Gastrocnemius medialis (tissue), 4 donors: ENCODE measurements around the gene MYL11. TPM values are rescaled to one million over a fixed set of nuclear protein-coding genes. Genes with fewer than 3 reads are reported as not detected.

Source experiments
- ATAC-seq, 2 donors: fragments of 150-250 bp; one replicate each; pipeline ENCODE4 v1.9.1; 2016
- DNase-seq, 2 donors: peaks; one replicate each; pipeline ENCODE4 v3.0.0-alpha.2; 2019
- H3K27ac ChIP-seq, 4 donors: fragments of 200-600 bp; sonication (generic); 1 replicate in 1 of 4; 2 replicates in 3 of 4; pipeline ENCODE4 v1.5.1; 2016 to 2018; ENCODE audit warnings: mild to moderate bottlenecking in 2 of 4, moderate library complexity in 1 of 4
- H3K27me3 ChIP-seq, 3 donors: fragments of 200-600 bp; sonication (generic) in 2 of 3; 1 replicate in 1 of 3; 2 replicates in 2 of 3; pipeline versions ENCODE4 v1.5.1 to v1.6.0; 2016 to 2019; ENCODE audit warnings: mild to moderate bottlenecking in 1 of 3, moderate library complexity in 1 of 3
- H3K36me3 ChIP-seq, 2 donors: fragments of 200-600 bp; sonication (generic) in 1 of 2; one replicate each; pipeline ENCODE4 v1.5.1; 2017 to 2018
- H3K4me1 ChIP-seq, 2 donors: fragments of 200-600 bp; sonication (generic) in 1 of 2; one replicate each; pipeline ENCODE4 v1.5.1; 2016 to 2017; ENCODE audit warnings: mild to moderate bottlenecking in 2 of 2
- H3K4me3 ChIP-seq, 4 donors: fragments of 200-600 bp; sonication (generic) in 3 of 4; 1 replicate in 1 of 4; 2 replicates in 3 of 4; pipeline ENCODE4 v1.5.1; 2016 to 2019; ENCODE audit warnings: mild to moderate bottlenecking in 2 of 4
- H3K9me3 ChIP-seq, 3 donors: fragments of 200-600 bp; sonication (generic) in 2 of 3; 1 replicate in 1 of 3; 2 replicates in 2 of 3; pipeline ENCODE4 v1.5.1; 2016 to 2019
- CTCF ChIP-seq, 5 experiments: fragments of 450-650 bp in 3 of 5; fragments of 200-600 bp in 2 of 5; sonication (generic) in 2 of 5; IDR thresholded peaks in 4 of 5; conservative IDR thresholded peaks in 1 of 5; 1 replicate in 4 of 5; 2 replicates in 1 of 5; pipeline ENCODE4 v1.5.1; 2016 to 2019; ENCODE audit warnings: antibody characterized with exemption in 5 of 5, mild to moderate bottlenecking in 3 of 5, moderate library complexity in 3 of 5
- POLR2A ChIP-seq, 2 donors: fragments of 450-650 bp; IDR thresholded peaks; one replicate each; pipeline ENCODE4 v1.6.1; 2017; ENCODE audit warnings: antibody characterized with exemption in 2 of 2, mild to moderate bottlenecking in 2 of 2, moderate library complexity in 2 of 2
- in situ Hi-C, 4 donors: fragments of 200-750 bp; cut with MboI; loops; one replicate each; pipeline versions ENCODE4 v1.15.0 to v1.8.0; 2017; ENCODE audit warnings: low sequenced_read_pairs in 4 of 4
- intact Hi-C: fragments of 100-400 bp; cut with DNase I; formaldehyde crosslinking; loops from one replicate; pipeline ENCODE4 v1.15.1; 2023; ENCODE audit warnings: low total_unique reads
- total RNA-seq, 4 donors: library from RNA; depleted of rRNA; stranded (reverse); fragments of >200 nt; gene quantifications; one replicate each; pipeline versions ENCODE4 v1.1.0 to v1.2.3, GENCODE V29; 2016

Gene MYL11
- total RNA-seq, 4 donors from 2014 or later, result 1,053 to 4,879 (median 1,942) TPM

GRCh38 chr16:30407102-30407803, 32.7 kb downstream of the MYL11 start, which contains the start of gene ZNF771:
ZNF771 (plus strand) TSS chr16:30407606; CDS start chr16:30408054, 448 bp downstream.
- peak; percentile 84 to 90 for DNase-seq
- Histone ChIP-seq H3K4me3 (peak within 1 kb of the TSS; percentile 59 to 98 (median 85)), H3K27me3 (no peaks in the 10 kb centered on the region), H3K27ac (peak within 1 kb of the TSS; percentile 92 to 98 (median 94)), H3K9me3 (no peaks in the 10 kb centered on the region), H3K4me1 (peaks cover 23 to 28% of the 10 kb centered on the region in 2 donors), H3K36me3 (no peaks in the 10 kb centered on the region)
- intact Hi-C loops, result loop anchor here (1.0 to 2.0 kb wide), 2 partner anchors 12 to 28 kb away; partner anchors contain the start of gene ZNF48
- TF ChIP-seq CTCF (IDR thresholded peaks at IDR 0.05 in 4 of 5, conservative IDR thresholded peaks at IDR 0.05 in 1 of 5) (no peak), POLR2A (IDR thresholded peaks at IDR 0.05) (peak; percentile 83 to 85)
- peak; percentile 91 for ATAC-seq
- in situ Hi-C loops, result loop anchor here in 2 of 4 donors (25.0 kb wide), 2 partner anchors 295 to 345 kb away; partner anchors contain the start of genes ALDOA (in 1 of the 2), GDPD3 (in 1 of the 2) and MAPK3 (in 1 of the 2)

DNA sequence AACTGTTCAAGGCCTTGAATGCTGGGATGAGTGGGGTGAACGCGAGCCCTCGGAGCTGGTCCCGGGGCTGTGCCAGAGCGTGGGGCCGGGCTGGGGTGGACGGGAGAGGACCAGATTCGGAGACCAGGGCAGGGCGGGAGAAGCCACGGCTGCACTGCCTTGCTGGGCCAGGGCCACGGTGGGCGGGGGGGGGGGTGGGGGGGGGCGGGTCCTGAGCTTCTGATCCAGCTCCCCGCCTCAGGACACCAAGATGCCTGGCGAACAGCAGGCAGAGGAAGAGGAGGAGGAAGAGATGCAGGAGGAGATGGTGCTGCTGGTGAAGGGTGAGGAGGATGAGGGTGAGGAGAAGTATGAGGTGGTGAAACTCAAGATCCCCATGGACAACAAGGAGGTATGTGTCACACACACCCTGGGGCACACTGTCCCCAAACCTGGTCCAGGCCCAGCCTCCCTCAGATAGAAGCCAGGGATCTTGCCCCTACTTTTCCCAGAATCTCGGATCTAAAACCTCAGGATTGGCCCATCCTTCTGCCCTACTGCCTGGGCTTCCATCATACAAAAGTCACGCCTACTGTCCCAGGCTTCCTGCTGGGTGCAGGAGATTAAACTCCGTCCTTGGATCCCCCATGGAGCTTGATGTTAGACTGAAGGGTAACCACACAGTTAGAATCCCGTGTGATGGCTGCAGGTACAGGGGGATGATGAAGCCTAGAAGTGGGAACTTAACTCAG, 33.4 kb downstream of the MYL11 start:
- Histone ChIP-seq H3K27me3 (no peaks in the 10 kb centered on the region), H3K9me3 (no peaks in the 10 kb centered on the region), H3K4me3 (peak overlapping the region; percentile 59 to 98 (median 85)), H3K36me3 (no peaks in the 10 kb centered on the region), H3K27ac (peak overlapping the region; percentile 92 to 98 (median 94)), H3K4me1 (peaks cover 23 to 28% of the 10 kb centered on the region in 2 donors)
- intact Hi-C loops (loop anchor here (1.0 to 2.0 kb wide), 3 partner anchors 13 to 73 kb away; partner anchors contain the start of gene ZNF48), in situ Hi-C loops (loop anchor here in 2 of 4 donors (25.0 kb wide), 2 partner anchors 296 to 346 kb away; partner anchors contain the start of genes ALDOA (in 1 of the 2), GDPD3 (in 1 of the 2) and MAPK3 (in 1 of the 2))
- TF ChIP-seq POLR2A (IDR thresholded peaks at IDR 0.05), result no peak
- TF ChIP-seq CTCF (IDR thresholded peaks at IDR 0.05 in 4 of 5, conservative IDR thresholded peaks at IDR 0.05 in 1 of 5), result no peak
- ATAC-seq (peak; percentile 18 to 38), DNase-seq (no peak)

DNA sequence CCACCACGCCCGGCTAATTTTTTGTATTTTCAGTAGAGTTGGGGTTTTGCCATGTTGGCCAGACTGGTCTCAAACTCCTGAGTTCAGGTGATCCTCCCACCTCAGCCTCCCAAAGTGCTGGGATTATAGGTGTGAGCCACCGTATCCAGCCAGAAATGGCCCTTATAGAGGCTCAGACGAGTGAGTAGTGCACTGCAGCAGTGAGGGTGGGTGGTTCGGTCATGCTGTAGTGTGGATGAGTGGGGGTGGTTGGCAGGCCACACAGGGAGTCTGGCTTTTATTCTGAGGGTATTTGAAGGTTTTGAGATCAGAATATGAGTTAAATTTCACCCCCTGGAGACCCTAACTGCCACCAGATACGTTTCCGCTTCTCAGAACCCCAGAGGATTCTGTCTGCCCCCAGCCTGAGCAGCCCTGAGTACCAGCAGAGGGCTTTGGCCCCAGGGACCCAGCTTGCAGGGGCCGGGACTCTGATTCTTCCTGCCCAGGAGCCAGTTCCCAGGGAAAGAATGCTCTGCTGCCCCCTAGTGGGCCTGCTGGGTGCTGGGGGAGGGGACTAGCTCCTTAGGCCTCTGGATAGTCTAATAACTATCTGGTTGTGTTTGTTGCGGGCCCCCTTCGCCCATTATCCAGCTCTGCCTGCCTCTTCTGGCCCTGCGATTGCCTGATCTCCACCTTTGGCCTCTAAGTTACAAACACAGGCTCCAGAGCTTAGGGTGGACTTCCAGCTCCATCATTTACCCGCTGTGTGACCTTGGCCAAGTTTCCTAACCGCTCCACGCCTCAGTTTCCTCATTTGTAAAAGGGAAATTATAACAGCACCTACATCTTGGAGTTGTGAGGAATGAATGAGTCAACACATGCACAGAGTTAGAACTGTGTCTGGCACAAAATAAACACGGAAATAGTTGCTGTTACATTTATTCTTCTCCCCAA, 34.8 kb downstream of the MYL11 start:
- DNase-seq, result peak; percentile 78 to 88
- no peak overlapping the region for H3K4me3 ChIP-seq
- no peaks in the 10 kb centered on the region for H3K27me3 ChIP-seq
- intact Hi-C loops, result loop anchor here (2.0 to 10.0 kb wide), 2 partner anchors 75 to 345 kb away; partner anchors contain the start of gene ALDOA
- H3K27ac ChIP-seq, result peak overlapping the region; percentile 31 to 95 (median 70)
- TF ChIP-seq CTCF (IDR thresholded peaks at IDR 0.05 in 4 of 5, conservative IDR thresholded peaks at IDR 0.05 in 1 of 5) (peak; percentile 92 to 96 (median 95)), POLR2A (IDR thresholded peaks at IDR 0.05) (no peak)
- in situ Hi-C loops, result loop anchor here in 2 of 4 donors (25.0 kb wide), 2 partner anchors 297 to 347 kb away; partner anchors contain the start of genes ALDOA (in 1 of the 2), GDPD3 (in 1 of the 2) and MAPK3 (in 1 of the 2)
- no peaks in the 10 kb centered on the region for H3K9me3 ChIP-seq
- H3K4me1 ChIP-seq, result peaks cover 28 to 30% of the 10 kb centered on the region in 2 donors
- ATAC-seq, result peak; percentile 67 to 77
- H3K36me3 ChIP-seq, result peaks cover 0 to 8% of the 10 kb centered on the region in 2 donors
